Endothelial cell (in vitro differentiated cells): ENCODE results near the gene MFSD12. TPM values are rescaled to one million over a fixed set of nuclear protein-coding genes. Genes with fewer than 3 reads are reported as not detected.

Experiments used
- DNase-seq: peaks from one replicate; pipeline ENCODE4 v3.0.0; 2021; ENCODE audit warnings: low spot score
- H3K27ac Mint-ChIP-seq: one replicate; pipeline ENCODE4 v1.8.0; 2021; ENCODE audit warnings: mixed read lengths, inconsistent platforms; ENCODE audit not compliant: unreplicated experiment
- H3K27me3 Mint-ChIP-seq: one replicate; pipeline ENCODE4 v1.8.0; 2021; ENCODE audit warnings: mild to moderate bottlenecking, moderate library complexity, mixed read lengths, inconsistent platforms; ENCODE audit not compliant: unreplicated experiment
- H3K36me3 Mint-ChIP-seq: one replicate; pipeline ENCODE4 v1.8.0; 2021; ENCODE audit warnings: mild to moderate bottlenecking, low read depth, mixed read lengths, inconsistent platforms; ENCODE audit not compliant: unreplicated experiment
- H3K4me1 Mint-ChIP-seq: one replicate; pipeline ENCODE4 v1.8.0; 2021; ENCODE audit warnings: mild to moderate bottlenecking, mixed read lengths, inconsistent platforms; ENCODE audit not compliant: unreplicated experiment
- H3K4me3 Mint-ChIP-seq: one replicate; pipeline ENCODE4 v1.8.0; 2021; ENCODE audit warnings: mild to moderate bottlenecking, mixed read lengths, inconsistent platforms; ENCODE audit not compliant: unreplicated experiment
- H3K9me3 Mint-ChIP-seq: one replicate; pipeline ENCODE4 v1.8.0; 2021; ENCODE audit warnings: mixed read lengths, inconsistent platforms; ENCODE audit not compliant: unreplicated experiment
- CTCF ChIP-seq: fragments of 200-600 bp; sonication (generic); IDR thresholded peaks from one replicate; pipeline ENCODE4 v1.5.0; 2021; ENCODE audit warnings: antibody characterized with exemption; ENCODE audit not compliant: unreplicated experiment
- total RNA-seq: library from RNA; stranded (reverse); fragmentation: NEBNext Ultra II Directional; extraction: Animal tissue kit (Norgen Biotek cat#: 25700); gene quantifications from one replicate; pipeline ENCODE4 v1.2.1, GENCODE V29; 2021; ENCODE audit not compliant: unreplicated experiment

The MFSD12 gene
- total RNA-seq, 1 donor from 2014 or later = 54.5 TPM

- Mint-ChIP-seq H3K9me3 (no peaks in the 10 kb centered on the region), H3K27me3 (peaks cover 8% of the 10 kb centered on the region)
These were observed 62.8 kb downstream of the MFSD12 start for GRCh38 chr19:3494559-3494958.

More at GRCh38 chr19:3494559-3494958, 62.8 kb downstream of the MFSD12 start:
- H3K4me1 Mint-ChIP-seq = peaks cover 3% of the 10 kb centered on the region
- H3K36me3 Mint-ChIP-seq = peaks cover 14% of the 10 kb centered on the region
- H3K4me3 Mint-ChIP-seq = no peak overlapping the region
- DNase-seq = no peak
- no peak for TF ChIP-seq CTCF
- no peak overlapping the region for H3K27ac Mint-ChIP-seq

Other genes starting within 250 kb of the MFSD12 start
- gene NFIC, start 191.0 kb downstream of the MFSD12 start, total RNA-seq = 4.9 TPM
- gene SMIM24, start 77.1 kb downstream of the MFSD12 start, total RNA-seq = not detected
- not detected for gene SMIM44, start 74.1 kb downstream of the MFSD12 start, total RNA-seq
- gene DOHH, start 56.9 kb downstream of the MFSD12 start, total RNA-seq = 8.7 TPM
- 38.9 TPM for gene FZR1, start 51.3 kb downstream of the MFSD12 start, total RNA-seq
- 1.4 TPM for gene TEKTIP1, start 18.4 kb downstream of the MFSD12 start, total RNA-seq
- 77.2 TPM for gene HMG20B, start 15.4 kb upstream of the MFSD12 start, total RNA-seq
- gene GIPC3, start 27.9 kb upstream of the MFSD12 start, total RNA-seq = 11.0 TPM
- gene TBXA2R, start 49.3 kb upstream of the MFSD12 start, total RNA-seq = 7.3 TPM
- 31.8 TPM for gene CACTIN, start 69.2 kb upstream of the MFSD12 start, total RNA-seq
- 65.8 TPM for gene PIP5K1C, start 142.9 kb upstream of the MFSD12 start, total RNA-seq
- gene TJP3, start 150.8 kb upstream of the MFSD12 start, total RNA-seq = 3.1 TPM
- 23.8 TPM for gene APBA3, start 204.1 kb upstream of the MFSD12 start, total RNA-seq
- gene MRPL54, start 205.1 kb upstream of the MFSD12 start, total RNA-seq = 26.7 TPM
- not detected for gene RAX2, start 214.6 kb upstream of the MFSD12 start, total RNA-seq
- gene MATK, start 228.8 kb upstream of the MFSD12 start, total RNA-seq = 10.9 TPM